Fibroblast of skin of left biceps (primary cell): ENCODE measurements around the gene TNFRSF8.
"Not testable (repeated sequence)": the region's sequence is repeated elsewhere in the genome, so short reads cannot be mapped to it uniquely, and the experiment has no call there.

Experiments used
- DNase-seq, 2 experiments: peaks; one replicate each; pipeline ENCODE4 v3.0.0-alpha.2; 2013; ENCODE audit warnings: low read depth in 2 of 2

TNFRSF8 gene

GRCh38 chr1:12038356-12039163 is 24.5 kb upstream of the TNFRSF8 start:
- no peak for DNase-seq

DNA sequence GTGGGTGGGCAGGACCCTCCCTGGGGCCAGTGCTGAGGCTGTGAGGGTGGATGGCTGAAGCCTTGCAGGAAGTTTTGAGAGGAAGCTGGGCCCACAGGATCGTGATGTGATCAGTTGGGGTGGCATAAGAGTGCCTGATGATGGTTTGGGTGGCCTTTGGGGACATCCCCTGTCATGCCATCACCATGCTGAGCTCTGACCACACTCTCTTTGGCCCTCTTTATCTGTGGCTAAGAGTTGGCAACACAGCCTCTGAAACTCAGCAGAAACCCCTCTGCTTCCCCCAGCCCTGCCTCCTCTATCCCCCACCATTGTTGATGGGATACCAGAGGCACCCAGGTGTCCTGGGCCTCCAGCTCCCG is 24.0 kb upstream of the TNFRSF8 start:
- DNase-seq: no peak

DNA sequence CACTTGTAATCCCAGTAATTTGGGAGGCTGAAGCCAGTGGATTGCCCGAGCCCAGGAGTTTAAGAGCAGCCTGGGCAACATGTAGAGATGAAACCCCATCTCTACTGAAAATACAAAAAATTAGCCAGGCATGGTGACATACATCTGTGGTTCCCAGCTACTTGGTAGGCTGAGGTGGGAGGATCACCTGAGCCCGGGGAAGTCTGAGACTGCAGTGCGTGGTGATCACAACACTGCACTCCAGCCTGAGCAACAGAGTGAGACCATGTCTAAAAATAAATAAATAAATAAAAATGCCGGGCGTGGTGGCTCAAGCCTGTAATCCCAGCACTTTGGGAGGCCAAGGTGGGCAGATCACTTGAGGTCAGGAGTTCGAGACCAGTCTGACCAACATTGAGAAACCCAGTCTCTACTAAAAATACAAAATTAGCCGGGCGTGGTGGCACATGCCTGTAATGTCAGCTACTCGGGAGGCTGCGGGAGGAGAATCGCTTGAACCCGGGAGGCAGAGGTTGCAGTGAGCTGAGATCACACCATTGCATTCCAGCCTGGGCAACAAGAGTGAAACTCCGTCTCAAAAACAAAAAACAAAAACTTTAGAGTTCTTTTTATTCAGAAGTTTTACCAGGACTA is 23.2 kb upstream of the TNFRSF8 start:
- DNase-seq: not testable (repeated sequence)

GRCh38 chr1:12040457-12041051 is 22.5 kb upstream of the TNFRSF8 start:
- peak; percentile 89 to 93 for DNase-seq

- not testable (repeated sequence) for DNase-seq
Observed at GRCh38 chr1:12044187-12044877, 18.8 kb upstream of the TNFRSF8 start.

DNA sequence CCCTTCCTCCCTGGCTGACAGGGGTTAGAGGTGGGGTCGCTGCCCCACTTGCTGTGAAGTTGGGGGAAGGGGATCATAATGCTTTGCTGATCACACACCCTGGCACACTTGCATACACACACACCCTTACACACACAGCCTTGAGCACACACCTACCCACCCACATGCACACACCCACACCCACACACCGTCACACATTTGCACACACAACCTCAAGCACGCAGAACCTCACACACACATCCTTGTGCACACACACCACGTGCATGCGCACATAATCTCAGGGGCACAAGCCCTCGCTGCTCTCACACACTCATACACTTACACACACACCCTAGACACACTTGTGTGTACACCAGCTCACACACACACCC is 16.4 kb upstream of the TNFRSF8 start:
- no peak for DNase-seq

DNA sequence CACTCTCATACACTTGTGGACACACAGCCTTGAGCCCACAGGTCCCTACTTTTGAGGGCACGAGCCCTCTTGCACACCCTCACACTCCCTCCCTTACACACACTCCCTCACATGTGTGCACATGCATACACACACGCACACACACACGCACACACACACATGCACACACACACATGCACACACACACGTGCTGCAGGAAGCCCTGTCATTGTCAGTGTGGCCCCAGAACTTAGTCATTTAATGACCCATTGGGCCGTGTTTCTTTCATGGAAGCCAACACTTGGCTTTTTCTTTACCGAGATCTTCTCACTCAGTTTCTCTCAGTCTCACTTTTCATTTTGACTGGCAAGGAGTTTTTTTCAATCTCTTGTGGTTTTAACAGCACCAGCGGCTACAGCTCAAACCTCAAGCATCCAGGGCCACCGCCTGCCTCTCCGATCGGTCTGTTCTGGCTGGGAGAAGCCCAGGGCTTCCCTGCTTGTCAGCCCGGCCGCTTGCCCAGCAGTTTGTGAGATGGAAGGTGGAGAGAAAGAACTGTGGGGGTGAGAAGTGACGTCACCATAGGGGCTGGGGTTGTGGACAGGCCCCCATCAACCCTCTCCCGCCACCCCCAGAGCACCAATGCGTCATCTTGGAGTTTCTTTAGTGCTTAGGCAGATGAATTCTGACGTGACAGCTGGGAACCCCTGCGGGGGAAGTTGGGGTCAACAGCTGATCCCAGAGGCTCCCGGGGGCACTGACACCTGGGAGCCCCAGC is 15.8 kb upstream of the TNFRSF8 start:
- DNase-seq: no peak

- no peak for DNase-seq
Observed at GRCh38 chr1:12048372-12048771, 14.7 kb upstream of the TNFRSF8 start.

- DNase-seq: no peak
Observed at GRCh38 chr1:12049616-12050015, 13.5 kb upstream of the TNFRSF8 start.

DNA sequence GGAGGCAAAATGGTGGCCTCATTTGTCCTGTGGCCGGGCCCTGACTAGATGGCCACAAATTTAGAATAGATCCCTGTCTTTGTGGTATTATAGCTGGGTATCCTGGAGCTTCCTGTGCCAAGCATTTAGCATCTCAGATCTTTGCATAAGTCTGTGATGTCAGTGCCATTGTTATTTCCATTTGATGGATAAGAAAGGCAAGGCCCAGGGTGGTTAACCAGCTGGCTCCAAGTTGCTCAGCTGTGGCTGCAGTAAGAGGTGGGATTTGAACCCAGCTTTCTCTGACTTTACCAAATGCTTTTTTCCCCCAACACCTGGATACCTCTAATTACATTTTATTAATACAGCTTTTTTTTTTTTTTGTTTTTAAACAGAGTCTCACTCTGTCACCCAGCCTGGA is 11.7 kb upstream of the TNFRSF8 start:
- no peak for DNase-seq

DNA sequence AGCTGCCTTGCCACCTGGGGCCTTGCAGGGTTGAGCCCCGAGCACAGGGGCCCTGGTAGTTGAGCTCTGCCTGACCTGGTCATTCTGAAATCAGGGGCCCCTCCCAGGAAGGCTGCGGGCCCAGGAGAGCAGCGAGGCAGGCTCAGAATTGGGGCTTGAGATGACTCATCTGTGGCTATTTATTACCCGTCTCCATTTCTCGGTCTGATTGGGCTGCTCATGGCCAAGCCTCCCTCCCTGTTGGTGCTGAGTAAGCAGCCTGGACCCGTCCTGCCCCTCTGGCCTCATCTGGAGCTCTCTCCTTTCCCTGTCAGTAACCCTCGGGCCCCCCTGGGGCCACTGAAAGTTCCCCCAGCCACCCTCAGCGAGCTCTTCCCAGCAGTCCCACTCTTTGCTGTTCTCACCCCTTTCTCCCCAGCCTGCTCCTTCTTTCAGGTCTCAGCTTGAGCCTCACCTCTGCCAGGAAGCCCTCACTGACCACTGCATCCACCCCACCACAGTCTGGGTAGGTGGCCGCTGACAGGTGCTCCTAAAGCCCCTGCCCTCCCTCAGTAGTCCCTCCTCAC is 11.0 kb upstream of the TNFRSF8 start:
- DNase-seq: peak; percentile 26 to 34

DNA sequence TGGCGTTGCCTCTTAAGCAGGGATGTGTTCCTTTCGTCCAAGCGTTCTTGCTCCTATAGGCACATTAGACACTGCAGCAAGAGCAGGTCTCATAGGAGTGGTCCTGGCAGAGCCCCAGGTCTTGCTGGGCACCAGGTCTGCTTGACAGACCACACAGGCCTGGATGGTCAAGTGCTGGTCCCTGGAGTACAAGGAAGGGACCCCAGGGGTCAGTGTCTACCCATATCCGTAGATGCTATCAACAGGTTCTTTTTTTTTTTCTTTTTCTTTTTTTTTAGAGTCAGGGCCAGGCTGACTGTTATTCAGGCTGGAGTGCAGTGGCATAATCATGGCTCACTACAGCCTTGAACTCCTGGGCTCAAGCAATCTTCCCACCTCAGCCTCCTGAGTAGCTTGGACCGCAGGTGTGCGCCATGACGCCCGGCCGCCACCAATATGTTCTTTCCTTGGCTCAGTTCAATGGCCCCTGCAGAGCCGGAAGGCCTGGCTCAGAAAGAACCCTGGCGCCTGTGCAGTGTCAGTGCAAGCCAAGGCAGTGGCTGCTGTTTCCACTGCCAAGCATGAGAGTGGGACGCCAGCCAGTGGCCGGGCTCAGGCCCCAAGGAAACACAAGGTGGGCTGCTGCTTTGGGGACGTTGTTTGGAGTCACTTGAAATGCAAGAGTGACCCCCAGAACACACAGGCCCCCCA is 10.0 kb upstream of the TNFRSF8 start:
- DNase-seq: no peak

DNA sequence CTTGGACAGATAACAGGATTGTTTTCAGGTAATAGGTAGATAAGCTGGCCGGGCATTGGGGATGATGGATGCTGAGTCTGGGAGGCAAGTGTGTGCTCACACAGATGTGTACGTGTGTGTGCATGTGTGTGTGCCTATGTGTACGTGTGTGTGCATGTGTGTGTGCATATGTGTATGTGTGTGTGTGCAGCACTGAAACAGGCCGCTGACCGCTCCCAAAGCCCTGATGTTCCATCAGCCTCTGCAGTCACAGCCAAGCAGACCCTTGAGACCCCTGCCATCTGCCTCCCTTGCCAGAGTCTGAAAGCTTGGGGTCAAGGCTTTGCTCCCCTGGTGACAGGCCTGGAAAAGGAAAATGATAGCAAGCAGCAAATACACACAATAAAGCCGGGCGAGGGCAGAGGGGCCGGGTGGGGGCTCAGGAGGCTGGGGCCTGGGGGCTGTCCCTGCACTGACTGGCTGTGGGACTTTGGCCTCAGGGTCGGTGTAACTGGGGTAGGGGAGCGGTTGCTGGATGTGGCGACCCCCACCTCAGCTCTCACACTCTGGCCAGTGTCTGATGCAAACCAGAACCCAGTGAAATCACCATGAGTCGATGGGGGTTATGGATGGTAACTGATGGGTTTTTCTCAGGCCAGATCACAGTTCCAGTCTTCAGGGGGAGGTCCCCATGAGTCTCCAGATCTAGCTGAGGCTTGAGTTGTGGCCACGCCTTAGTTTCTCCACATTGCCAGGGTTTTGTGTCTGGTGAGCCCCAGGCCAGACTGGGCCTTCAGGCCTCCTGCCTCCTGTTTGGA is 9.2 kb upstream of the TNFRSF8 start:
- no peak for DNase-seq

GRCh38 chr1:12055259-12055658 is 7.8 kb upstream of the TNFRSF8 start:
- DNase-seq: no peak

DNA sequence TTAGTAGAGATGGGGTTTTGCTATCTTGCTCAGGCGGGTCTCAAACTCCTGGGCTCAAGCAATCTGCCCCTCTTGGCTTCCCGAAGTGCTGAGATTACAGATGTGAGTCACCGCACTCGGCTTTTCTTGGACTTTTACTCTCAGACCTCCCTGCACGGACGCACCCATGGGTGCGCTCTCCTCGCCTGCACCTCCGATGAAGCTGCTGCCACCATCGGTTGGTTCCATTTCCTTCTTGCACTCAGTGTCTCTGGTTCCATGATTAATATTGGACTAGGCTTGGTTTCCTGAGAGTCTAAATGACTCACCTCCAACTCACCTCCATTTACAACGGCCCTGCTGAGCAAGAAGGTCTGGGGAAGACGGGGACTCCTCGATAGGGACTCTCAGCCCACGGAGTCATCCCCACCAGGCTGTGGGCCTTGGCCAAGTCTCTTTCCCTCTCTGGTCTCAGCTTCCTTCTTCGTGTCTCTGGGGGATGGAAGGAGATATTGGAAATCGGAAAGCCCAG is 6.7 kb upstream of the TNFRSF8 start:
- no peak for DNase-seq

GRCh38 chr1:12057382-12057781 is 5.7 kb upstream of the TNFRSF8 start:
- no peak for DNase-seq

DNA sequence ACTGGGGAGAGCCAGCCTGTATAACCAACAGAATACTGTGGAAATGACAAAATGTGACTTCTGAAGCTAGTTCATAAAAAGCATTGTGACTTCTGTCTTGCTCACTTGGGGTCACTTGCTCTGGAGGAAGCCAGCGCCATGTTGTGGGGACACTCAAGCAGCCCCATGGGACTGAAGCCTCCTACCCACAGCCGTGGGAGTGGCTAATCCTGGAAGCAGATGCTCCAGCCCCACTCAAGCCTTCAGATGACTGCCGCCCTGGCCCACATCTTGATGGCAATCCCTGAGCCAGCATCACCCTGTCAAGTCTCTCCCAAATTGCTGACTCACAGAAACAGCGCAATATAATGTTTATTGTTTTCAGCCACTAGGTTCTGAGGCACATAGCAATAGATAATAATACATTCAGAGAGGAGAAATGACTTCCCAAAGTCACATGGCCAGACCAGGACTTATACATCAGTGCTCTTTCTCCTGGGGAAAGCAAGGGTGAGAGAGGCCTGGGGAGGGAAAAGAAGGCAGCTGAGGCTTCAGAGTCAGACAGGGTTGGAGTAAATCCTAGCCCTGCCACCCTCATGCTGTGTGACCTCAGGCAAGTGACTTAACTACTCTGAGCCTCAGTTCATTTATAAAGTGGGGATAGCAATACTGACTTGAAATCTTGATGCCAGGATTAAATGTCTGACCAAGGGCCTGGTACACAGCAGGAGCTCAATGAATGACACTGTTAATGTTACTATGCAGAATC is 5.0 kb upstream of the TNFRSF8 start:
- no peak for DNase-seq

DNA sequence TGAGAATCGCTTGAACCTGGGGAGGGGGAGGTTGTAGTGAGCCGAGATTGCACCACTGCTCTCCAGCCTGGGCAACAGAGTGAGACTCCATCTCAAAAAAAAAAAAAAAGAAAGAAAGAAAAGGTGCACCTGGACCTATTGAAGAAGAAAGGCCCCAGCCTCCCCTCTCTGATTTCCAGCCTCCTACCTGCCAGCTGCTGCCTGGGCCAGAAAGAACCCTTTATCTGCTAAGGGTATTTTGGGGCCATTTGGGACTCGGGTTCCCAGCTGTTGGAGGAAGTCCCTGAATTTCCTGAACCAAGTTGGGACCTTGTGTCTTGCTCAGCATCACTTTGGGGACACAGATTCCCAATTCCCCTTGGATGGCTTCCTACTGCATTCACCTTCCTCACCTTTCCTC is 3.9 kb upstream of the TNFRSF8 start:
- DNase-seq: no peak
